Retinal pigment epithelial cell (primary cell): ENCODE measurements around the gene PKIG.

Source experiments
- DNase-seq: peaks from one replicate; pipeline ENCODE4 v3.0.0-alpha.2; 2010; ENCODE audit warnings: low read depth
- H3K4me3 ChIP-seq: 2 replicates; pipeline ENCODE4 v1.5.1; 2011; ENCODE audit warnings: mild to moderate bottlenecking, low read length, control low read depth, moderate library complexity
- CTCF ChIP-seq: conservative IDR thresholded peaks from 2 replicates; pipeline ENCODE4 v1.5.1; 2011; ENCODE audit warnings: low read depth, low read length, control low read depth, inconsistent platforms

PKIG gene

GRCh38 chr20:44624152-44624551, 41.8 kb downstream of the PKIG start:
- no peak overlapping the region for H3K4me3 ChIP-seq
- TF ChIP-seq CTCF: no peak
- no peak for DNase-seq

- DNase-seq: no peak
- TF ChIP-seq CTCF: no peak
- no peak overlapping the region for H3K4me3 ChIP-seq
Measured at GRCh38 chr20:44624743-44625271, 42.4 kb downstream of the PKIG start.

- H3K4me3 ChIP-seq: no peak overlapping the region
- DNase-seq: no peak
- TF ChIP-seq CTCF: no peak
Measured at GRCh38 chr20:44625361-44625760, 43.0 kb downstream of the PKIG start.

GRCh38 chr20:44626278-44626677, 43.9 kb downstream of the PKIG start:
- no peak overlapping the region for H3K4me3 ChIP-seq
- no peak for DNase-seq
- TF ChIP-seq CTCF: no peak

- TF ChIP-seq CTCF: no peak
- no peak overlapping the region for H3K4me3 ChIP-seq
- no peak for DNase-seq
Measured at GRCh38 chr20:44627364-44628010, 45.1 kb downstream of the PKIG start.

- no peak for TF ChIP-seq CTCF
- no peak for DNase-seq
- no peak overlapping the region for H3K4me3 ChIP-seq
Measured at GRCh38 chr20:44629017-44629385, 46.6 kb downstream of the PKIG start.

- DNase-seq: no peak
- H3K4me3 ChIP-seq: no peak overlapping the region
- no peak for TF ChIP-seq CTCF
Measured at GRCh38 chr20:44629542-44629941, 47.2 kb downstream of the PKIG start.
